Left forelimb (tissue), 1 donor: ENCODE results near the gene URAD.
"Not testable (repeated sequence)": the region's sequence is repeated elsewhere in the genome, so short reads cannot be mapped to it uniquely, and the experiment has no call there.

Experiments used
- DNase-seq: peaks from one replicate; pipeline ENCODE4 v3.0.0-alpha.2; 2018; ENCODE audit warnings: low spot score

The URAD gene

DNA sequence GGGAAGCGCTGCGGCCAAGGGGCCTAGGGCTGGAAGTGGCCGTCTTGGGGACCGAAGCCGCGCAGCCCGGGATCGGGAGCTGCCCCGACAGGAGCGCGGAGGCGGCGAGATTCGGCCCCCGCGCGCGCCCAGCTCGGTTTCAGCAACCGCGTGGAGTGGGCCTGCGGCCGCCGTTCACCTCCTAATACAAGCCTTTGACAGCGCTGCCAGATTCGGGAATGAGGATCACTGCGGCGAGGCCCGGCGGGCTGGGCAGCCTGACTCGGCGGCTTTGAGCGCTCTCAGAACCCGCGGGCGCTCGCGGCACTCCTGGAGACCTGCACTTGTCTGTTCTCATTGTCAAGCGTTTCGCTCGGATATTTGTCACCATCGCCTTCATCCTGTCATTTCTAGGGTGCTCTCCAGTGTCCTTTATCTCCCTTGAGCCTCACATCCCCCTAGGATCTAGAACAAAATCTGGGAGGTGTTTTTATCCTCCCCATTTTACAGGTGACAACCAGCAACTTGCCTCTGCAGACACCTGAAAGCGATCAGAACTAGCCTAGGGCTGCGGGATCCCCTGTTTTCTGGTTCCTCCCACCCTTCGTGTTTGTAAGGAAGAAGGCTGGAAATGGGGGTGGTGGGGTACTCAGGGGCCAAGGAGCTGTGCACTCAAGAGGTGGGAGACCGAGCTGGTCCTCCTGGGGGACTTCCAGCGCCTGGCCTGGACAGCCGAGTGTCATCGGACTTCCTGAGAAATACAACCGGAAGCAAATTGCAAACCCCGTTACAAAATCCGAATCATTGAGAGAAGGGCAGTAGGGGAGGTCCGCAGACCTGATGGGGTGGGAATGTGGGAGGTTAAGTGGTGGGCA lies 17.9 kb downstream of the URAD start:
- no peak for DNase-seq

DNA sequence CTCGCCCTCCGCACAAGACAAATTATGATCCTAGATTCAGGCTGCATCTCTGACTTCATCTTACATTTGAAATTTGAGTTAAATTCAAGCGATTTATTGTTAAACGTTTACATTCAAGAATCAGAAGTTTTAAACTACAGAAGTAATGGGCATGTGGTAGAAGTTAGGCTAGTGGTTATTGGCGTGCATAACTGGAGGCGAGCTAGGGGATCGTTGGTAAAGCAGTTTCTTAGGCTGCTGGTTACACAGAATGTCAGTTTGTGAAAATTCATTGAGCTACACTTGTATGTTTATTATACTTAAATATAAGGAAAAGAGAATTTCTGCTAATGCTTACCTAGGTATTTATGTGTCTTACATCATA lies 18.6 kb downstream of the URAD start:
- no peak for DNase-seq

DNA sequence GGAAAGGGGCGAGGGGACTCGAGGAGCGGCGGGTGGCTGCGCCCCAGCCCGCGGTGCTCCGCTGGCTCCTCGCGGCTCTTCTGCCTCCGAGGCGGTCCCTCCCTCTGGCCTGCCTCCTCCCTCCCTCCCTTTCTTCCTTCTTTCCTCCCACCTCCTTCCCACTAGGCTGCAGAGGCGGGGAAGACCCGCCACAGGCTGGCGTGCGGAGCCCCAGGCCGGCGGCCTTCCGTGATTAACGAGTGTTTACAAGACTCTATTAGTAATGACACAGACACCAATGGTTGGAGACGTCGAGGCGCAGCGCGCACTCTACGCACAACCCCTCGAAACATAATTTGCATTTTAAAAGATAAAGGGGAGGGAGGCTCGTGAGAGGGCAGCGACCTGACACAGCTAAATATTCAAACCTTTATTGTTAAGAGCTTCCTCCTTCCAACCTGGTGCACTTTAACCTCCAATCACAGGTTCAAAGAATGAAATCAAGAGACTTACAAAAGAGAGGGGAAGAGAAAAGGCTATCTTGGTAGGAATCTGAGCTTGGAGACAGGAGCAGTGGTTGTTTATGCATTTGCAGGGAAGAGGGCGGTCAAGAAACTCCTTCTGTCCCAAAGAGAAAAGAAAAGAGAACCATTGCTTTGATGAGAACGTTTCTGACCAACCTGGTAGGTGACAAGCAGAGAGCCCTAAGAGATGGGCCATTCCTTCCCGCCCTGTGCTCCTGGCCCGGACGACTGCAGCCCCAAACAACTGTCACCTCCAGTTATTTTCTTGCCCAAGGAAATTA lies 19.2 kb downstream of the URAD start, which contains the start of gene CDX2:
CDX2 (minus strand) TSS at position 234 of the 784 bp plus-strand sequence. CDS start 309 bp downstream, outside the sequence.
- DNase-seq = no peak

DNA sequence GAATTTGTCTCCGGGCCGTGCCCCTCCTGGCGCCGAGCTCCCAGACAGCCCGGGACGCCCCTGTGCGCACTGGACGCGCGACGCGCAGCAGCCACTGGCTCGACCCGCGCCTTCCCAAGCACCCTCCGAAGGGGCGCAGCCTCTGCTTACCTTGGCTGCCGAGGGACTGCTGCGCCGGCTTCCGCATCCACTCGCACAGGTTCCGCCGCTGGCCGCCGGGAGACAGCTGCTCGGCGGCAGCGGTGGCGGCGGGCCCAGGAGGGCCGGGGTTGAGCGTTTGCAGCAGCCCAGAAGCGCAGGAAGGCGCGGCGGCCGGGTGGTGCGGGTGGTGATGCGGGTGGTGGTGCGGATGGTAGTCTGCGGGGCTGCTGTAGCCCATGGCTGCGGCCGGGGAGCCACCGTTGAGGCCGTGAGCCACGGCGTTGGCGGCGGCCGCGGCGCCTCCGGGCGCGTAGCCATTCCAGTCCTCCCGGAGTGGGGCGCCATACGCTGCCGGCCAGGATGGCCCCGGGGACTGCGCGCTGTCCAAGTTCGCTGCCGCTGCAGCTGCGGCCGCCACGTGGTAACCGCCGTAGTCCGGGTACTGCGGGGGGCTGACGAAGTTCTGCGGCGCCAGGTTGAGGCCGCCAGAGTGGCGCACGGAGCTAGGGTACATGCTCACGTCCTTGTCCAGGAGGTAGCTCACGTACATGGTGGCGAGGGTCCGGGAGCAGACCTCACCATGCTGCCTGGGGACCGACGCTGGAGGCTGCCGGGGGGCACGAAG lies 20.0 kb downstream of the URAD start:
- DNase-seq = no peak

DNA sequence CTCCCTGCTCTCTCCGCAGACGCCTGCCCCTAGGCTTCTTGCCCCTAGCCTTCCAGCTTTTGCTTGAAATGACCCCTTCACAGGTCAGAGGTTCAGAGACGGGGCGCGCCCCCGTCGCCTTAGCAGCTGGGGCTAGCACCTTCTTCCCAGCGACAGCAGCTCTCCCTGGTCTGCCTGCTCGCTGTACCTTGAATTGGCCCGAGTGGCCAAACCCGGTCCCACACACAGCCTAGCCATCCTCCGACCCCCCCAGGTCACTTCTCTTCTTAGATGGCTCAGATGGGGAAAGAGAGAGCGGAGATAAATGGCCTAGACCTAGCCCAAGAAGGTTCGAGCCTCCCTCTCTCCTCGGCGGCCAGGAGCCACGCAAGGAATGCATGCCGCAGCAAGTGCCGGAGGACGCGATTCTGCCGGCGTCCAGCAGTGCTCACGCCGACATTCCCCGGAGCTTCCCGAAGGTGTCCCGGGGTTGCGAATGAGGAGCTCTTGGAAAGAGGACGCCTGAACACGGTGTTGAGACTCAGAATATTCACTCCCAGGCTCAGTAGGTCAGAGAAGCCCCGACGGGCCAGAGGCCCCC lies 20.7 kb downstream of the URAD start:
- DNase-seq = no peak

DNA sequence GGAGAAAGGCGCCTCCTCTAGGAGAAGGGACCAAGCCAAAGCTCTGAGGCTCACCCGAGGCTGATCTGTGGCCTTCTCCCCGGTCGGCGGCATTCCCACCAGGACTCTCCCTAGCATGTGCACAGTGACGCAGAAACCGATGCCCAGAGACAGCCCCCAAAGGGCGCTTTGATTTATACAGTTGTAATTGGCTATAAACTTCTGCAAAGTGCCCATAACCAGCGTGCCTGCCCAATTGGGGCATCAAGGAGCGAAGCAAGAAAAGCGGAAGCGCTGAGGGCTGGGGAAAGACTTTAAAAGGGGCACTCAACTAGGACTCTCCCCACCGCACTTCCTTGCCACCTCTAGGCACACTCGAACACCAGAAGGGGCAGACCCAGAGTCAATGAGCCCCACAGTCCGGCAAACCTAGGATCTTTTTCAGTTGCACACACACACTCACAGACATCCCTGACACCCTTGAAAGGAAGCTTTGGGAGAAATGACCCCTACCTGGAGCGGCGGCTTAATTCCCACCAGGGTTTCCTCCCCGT lies 21.2 kb downstream of the URAD start:
- no peak for DNase-seq

DNA sequence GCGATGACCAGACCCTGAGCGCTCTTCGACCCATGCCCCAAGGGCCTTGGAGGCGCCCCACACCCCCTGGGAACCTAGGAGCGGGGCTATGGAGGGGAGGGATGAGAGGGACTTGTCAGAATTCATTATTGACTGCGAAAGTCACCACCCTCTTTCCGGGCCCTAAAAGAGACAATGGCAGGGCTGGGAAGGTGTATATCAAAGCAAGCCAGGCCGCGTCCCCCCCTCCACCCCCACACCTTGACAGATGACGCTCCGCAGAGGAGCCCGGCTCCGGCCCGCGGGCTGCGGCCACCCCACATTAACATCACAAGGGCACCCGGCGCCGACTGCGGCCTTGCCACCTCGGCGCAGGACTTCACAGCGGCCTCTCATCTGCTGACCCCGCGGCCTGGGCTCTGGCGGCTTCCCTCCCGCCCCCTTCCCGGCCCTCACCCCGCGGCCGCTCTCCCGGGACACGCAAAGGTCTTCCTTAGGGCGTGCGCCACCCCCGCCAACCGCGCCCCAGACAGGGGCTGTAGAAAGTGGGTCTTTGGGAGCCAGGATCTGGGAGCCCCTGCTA lies 21.8 kb downstream of the URAD start:
- no peak for DNase-seq

DNA sequence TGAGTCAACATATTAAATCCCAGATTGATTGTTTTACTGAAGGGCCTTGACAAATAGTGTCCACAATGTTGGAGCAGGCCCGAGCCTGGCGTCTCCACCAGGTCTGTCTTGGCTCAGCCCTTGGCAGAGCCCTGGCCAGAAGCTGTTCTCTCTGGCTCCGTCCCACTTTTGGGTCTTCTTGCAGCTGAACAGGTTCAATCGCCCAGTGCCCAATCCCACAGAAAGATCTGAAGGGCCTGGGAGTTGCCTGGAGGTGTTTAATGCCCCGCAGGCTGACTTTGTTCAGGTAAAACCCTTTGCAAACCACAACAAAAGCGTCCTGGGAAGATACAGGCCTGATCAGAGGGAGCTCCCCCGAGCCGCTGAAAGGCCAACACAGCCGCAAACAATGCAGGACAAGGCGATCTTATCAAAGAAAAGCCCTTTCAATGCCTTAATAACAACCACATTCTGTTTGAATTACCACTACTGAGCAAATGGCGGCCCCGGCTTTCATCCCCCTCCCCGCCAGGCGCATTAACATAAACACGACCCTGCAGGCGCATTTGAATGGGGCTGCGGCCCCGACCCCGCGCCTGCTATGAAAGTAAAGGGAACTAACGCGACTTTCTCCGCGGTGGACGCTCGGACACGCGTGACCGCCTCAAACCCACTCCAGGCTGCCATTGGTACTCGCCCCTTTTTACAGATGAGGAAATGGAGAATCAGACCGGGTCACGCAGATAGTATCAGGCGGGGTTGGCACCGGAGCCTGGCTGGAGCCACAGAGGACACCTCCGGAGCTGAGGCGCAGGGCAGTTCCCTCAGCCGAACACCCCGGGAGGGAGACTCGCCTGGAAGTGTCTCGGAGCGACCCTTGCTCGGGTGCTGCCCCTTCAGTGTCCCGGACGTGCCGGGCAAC lies 22.5 kb downstream of the URAD start:
- no peak for DNase-seq

DNA sequence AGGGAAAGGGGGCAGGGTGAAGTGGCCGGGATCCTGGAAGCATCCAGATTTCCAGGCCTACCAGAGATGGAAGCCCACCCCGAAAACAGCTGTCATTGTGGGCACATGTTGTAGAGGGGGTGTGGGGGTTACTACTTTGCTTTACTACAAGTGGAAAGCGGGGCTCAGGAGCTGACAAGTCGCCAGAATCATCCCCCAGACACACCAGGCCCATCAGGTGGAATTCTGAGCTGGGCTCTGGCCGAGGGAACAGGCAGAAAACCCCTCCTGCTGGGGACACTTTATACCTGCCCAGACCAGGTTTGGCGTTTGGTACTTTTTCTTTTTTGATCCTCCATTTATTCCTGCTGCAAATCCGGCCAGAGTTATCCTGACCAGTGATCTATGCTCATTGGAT lies 23.2 kb downstream of the URAD start:
- no peak for DNase-seq

DNA sequence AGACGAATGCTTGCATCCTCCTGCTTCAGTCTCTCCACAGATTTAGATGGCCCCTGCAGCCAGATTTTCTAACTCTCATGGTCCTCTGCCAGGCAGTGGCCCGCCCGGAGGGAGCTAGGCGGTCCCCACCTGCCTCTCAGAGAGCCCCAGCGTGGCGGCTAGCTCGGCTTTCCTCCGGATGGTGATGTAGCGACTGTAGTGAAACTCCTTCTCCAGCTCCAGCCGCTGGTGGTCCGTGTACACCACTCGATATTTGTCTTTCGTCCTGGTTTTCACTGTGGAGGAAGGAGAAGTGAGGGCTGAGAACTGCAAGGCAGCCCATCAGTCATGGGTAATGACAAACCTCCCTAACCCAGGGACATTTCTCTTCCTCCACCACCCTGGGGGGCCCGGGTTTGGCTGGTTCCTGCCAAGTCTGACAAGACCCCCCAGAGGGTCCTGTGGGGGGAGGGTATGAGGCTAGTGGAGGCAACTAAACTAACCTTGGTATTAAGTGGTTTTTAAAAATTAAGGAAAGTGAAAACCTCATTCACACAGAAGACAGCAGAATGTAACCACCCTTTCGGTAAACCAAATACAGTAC lies 23.7 kb downstream of the URAD start:
- DNase-seq = no peak

DNA sequence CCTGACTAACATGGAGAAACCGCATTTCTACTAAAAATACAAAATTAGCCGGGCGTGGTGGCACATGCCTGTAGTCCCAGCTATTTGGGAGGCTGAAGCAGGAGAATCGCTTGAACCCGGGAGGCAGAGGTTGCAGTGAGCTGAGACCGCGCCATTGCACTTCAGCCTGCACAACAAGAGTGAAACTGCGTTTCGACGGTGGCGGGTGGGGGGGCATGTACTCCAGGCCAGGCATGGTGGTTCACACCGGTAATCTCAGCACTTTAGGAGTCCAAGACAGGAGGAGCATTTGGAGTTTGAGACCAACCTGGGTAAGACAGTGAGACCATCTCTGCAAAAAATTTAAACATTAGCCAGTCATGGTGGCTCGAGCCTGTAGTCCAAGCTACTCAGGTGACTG lies 24.3 kb downstream of the URAD start:
- not testable (repeated sequence) for DNase-seq

DNA sequence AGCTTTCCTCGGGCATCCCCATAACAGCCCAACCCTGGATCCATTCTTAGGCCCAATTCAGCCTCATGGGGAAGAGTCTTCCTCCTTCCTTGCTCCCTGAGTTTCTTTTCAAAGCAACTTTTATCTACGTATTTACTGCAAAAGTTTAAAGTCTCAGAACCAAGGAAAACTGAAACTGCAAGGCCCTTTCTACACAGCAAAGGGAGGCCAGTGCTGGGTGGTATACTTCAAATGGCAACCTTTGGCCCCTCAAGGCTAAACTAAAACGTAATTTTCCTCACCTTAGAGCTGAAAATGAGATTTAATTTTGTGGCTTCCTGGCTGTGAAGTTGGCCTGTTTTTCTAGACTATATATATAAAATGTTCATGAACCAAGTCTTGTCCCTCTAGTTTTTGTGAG lies 25.0 kb downstream of the URAD start:
- DNase-seq = no peak

DNA sequence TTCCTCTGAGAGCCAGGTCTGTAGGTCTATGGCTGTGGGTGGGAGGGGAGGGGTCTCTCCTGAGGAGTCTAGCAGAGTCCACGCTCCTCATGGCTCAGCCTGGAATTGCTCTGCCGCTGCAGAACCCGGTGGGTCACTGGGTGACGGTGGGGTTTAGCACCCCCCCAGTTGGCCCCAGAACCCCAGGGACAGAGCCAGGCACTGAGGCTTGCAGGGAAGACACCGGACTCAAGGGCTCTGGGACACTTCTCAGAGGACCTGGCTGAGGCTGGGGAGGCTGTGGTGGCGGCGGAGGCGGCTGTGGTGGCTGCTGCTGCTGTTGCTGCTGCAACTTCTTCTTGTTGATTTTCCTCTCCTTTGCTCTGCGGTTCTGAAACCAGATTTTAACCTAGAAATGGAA lies 25.5 kb downstream of the URAD start:
- no peak for DNase-seq

DNA sequence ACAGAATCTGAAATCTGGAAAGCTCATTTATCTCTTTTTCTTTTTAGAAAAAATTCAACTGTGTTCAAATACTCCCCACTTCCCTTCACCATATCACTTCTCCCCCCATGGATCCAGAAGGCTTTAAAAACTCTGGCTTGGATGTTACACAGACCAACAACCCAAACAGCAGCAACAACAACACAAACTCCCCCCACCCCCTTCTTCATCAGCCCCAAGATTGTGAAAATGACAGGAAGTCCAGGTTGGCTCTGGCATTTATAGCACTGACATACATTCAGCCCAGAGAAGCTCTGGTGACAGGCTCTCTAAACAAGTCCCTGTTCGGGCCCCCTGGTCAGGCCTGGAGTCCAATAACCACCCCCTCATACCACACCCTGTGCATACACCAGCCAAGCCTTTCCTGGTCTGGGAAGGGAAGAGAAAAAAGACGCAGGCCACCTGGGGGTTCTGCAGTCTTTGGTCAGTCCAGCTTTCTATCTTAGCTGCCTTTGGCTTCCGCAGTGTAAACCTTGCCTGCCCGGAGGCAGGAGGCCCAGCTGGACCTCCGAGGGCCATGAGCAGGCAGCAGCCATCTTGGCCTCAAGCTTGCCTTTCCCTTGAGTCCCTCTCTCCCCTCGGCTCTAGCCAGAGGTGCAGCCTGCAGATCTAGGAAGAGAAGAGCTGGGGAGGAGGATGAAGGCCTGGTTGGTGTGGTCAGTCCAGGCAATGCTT lies 26.2 kb downstream of the URAD start:
- DNase-seq = no peak

DNA sequence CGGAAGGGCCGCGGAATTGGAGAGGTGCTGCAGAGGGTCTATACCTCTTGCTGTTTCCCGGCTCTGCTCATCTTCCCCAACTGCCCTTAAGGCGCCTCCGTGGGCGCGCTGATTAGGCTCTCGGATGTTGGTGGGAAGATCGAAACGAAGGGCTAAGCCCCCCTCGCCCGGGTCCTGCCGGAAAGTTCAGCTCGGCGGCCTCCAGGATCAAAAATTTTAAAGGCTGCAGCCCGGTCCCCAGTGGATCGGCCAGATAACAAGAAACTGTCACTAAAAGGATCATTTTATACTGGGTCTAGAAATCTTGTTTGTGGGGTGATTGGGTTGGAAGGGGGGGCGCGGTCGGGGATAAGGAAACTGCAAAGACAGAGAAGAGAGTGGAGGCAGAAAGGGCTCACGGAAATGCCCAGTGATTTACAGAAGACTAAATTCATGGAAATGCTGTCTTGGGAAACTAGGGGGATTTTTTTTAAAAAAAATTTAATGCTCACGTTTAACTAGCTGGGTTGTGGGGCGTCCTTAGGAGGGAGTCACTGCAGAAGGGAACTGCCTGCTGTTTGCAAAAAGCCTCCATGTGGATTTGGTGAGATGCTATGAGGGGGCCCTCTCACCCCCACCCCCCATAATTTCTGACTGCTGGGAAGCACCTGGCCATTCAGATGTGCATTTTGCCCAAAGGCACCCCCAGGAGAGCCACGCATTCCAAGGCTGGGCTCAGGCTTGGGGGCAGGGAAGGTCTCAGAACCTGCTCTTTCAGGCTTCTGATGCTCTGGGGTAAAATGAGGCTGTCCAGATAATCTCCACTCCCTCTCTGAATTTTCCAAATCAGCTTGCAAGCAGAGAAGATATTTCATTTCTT lies 27.0 kb downstream of the URAD start:
- no peak for DNase-seq

DNA sequence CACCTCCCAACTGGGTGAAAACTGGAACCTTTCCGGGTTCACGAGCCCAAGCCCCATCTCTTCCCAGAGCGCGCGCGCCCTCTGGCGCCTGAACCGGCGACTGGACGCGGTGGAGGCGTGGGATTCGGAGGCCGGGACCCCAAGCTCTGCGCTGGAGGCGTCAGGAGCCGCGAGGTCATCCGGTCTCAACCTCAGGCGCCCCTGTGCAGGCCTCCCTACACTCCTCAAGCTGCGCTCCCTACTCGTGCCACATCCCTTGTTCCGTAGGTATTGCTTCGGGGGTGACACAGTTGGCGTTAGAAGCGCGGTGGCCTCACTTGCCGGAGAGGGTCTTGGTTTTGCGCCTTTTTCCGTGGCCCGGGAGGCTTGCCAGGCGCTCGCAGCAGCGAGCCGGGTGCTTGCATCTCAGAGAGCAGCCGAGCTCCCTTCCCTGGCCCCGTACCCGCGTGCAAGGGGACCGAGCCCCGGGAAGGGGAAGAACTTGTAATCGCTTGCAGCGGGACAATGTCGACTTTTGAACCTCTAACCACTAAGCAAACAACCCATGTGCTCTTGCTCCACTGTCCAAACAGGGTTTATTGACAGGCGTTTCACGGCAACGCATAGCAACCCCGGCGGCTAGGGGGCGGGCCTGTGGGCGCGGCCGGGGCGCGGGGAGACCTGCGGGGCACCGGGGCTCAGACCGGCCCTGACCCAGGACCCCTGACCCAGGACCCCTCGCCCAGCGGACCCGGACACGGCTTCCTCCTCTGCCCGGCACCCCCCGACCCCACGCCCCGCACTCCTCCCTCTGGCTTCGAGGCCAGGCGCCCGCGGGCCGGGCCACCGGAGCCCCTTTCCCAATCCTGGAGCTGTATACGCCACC lies 27.9 kb downstream of the URAD start:
- DNase-seq = no peak

DNA sequence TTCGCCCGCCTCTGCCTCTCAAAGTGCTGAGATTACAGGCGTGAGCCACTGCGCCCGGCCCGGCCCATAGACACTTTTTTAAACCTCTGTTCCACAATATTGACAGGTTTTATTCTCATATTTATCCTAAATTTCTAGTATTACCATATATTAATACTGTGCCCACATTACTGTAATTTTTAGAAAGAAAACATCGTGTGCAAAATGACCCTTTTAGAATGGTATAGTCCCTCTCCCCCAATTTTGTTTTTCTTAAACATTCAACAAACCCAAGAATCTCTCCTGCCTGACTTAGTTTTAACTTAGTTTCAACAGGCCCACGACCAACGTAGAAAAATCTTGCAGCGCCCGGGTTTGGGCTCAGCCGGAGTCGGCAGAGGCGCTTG lies 28.5 kb downstream of the URAD start:
- no peak for DNase-seq
